Mesodermal cell (in vitro differentiated cells): ENCODE results near the gene NDP.

Experiments used
- H3K27ac ChIP-seq: 2 replicates; pipeline ENCODE4 v1.7.0; 2013; ENCODE audit warnings: mild to moderate bottlenecking, low read depth, low read length, moderate library complexity; ENCODE audit not compliant: severe bottlenecking
- H3K36me3 ChIP-seq: 2 replicates; pipeline ENCODE4 v1.7.1; 2013; ENCODE audit warnings: mild to moderate bottlenecking, low read length, moderate library complexity; ENCODE audit not compliant: control insufficient read depth, insufficient read depth
- H3K4me1 ChIP-seq: one replicate; pipeline ENCODE4 v1.7.1; 2013; ENCODE audit warnings: mild to moderate bottlenecking, low read length; ENCODE audit not compliant: insufficient read depth, control insufficient read depth, poor library complexity, severe bottlenecking
- H3K4me3 ChIP-seq: 2 replicates; pipeline ENCODE4 v1.7.0; 2013; ENCODE audit warnings: low read length, control low read depth, mild to moderate bottlenecking; ENCODE audit not compliant: insufficient read depth, poor library complexity, severe bottlenecking; ENCODE audit errors: extremely low read depth
- H3K9me3 ChIP-seq: 2 replicates; pipeline ENCODE4 v1.7.1; 2013; ENCODE audit warnings: mild to moderate bottlenecking, low read length, moderate library complexity; ENCODE audit not compliant: control insufficient read depth
- WGBS, 2 experiments: methylation state at CpG; one replicate each; pipeline ENCODE4 v1.1.5; 2013; ENCODE audit warnings: missing lambda C conversion rate in 2 of 2; ENCODE audit not compliant: insufficient coverage in 2 of 2; 5-methylcytosine and 5-hydroxymethylcytosine counted together

The NDP gene

DNA sequence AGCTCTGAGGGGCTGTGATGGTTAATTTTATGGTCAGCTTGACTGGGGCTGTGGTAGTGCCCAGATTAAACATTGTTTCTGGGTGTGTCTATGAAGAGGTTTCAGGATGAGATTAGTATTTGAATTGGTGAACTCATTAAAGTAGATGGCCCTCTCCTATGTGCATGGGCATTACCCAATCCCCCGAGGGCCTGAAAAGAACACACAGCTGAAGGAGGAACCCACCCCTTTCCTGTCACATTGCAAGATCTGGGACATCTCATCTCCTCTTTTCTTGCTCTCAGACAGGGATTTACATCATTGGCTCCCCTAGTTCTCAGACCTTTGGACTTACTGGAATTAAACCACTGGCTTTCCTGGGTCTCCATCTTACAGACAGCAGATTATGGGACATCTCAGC lies 29.4 kb upstream of the NDP start:
- no peaks in the 10 kb centered on the region for H3K4me1 ChIP-seq
- no peak overlapping the region for H3K4me3 ChIP-seq
- WGBS, 2 experiments, result no CpG with 5 or more reads among the region's 1 CpG
- no peaks in the 10 kb centered on the region for H3K36me3 ChIP-seq
- H3K9me3 ChIP-seq, result no peaks in the 10 kb centered on the region
- no peak overlapping the region for H3K27ac ChIP-seq

DNA sequence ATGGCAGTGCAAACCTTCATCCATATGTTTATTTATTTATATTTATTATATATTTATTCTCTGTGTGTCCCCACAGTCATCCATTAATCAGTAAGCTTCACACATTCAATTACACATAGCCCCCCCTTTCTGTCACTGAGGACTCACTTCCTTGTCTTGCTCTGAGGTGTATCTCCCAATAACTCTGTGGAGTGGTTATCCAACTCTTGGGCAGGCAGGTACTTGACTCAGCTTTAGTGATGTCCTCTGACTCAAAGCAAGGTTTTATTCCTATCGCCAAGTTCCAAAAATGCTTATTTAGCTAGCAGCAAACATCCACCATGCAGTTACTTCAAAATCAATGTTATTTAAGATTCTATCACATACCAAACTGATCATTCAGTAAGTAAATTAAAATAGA lies 25.2 kb upstream of the NDP start:
- Histone ChIP-seq H3K9me3 (no peaks in the 10 kb centered on the region), H3K27ac (no peak overlapping the region), H3K4me3 (no peak overlapping the region), H3K36me3 (no peaks in the 10 kb centered on the region), H3K4me1 (no peaks in the 10 kb centered on the region)
- WGBS, 2 experiments, result no CpG with 5 or more reads among the region's 1 CpG

DNA sequence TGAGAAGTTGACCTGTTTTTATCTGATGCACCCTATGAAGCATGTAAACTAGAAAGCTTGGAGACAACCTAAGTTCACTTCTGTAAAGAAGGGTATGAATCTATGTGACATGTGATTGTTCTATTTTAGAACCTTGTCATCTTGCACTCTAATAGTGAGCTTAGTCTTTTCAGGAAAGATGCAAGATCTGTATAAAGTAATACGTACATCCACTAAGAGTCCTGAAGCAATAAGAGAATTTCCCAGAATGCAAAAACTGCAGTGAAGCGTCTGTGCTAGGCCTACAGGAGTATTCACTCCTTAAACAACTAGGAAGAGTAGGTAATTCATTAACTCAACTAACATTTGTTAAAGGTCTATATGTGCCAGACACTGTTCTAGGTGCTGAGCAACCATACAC lies 23.3 kb upstream of the NDP start:
- Histone ChIP-seq H3K9me3 (no peaks in the 10 kb centered on the region), H3K4me3 (no peak overlapping the region), H3K27ac (no peak overlapping the region), H3K4me1 (no peaks in the 10 kb centered on the region), H3K36me3 (no peaks in the 10 kb centered on the region)
- no CpG with 5 or more reads among the region's 2 CpGs for WGBS, 2 experiments

DNA sequence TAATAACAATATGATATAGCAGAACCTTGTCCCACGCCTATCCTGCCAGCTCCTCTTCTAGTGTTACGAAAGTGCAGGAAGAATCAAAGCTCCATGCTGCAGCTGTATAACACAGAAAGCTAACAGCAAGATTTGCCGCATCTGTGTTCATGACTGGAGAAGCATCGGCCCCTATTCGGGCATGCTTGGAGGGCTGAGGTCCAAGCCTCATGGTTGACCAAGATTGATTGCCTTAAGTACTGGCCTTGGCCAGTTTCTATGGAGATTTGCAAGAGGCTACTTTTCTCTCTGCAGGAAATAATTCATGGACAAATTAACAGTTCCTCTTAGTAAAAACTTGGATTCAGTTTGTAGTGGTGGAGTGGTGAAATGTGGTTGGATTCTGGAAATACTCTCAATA lies 12.9 kb upstream of the NDP start:
- no peaks in the 10 kb centered on the region for H3K9me3 ChIP-seq
- no peak overlapping the region for H3K4me3 ChIP-seq
- H3K4me1 ChIP-seq, result no peaks in the 10 kb centered on the region
- no peak overlapping the region for H3K27ac ChIP-seq
- H3K36me3 ChIP-seq, result no peaks in the 10 kb centered on the region
- WGBS, 2 experiments, result 80 to 85% methylated on average over 1 to 4 of the region's 5 CpGs

DNA sequence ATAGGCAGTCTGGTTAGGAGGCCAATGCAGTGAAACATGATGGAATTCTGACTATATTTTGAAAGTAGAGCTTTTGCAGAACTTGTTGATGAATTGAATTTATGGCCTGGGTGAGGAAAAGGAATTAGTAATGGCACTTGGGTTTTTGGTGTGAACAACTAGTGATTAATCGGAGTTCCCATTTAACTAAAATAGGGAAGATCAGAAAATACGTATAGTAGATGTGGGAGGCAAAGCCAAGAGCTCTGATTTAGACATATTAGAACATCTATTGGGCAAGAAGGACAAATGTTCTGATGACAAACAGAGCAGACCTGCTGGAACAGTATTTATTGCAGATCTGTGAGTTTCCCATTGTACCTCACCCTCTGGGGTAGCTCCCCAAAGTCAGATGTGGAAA lies 12.3 kb upstream of the NDP start:
- Histone ChIP-seq H3K27ac (no peak overlapping the region), H3K4me3 (no peak overlapping the region), H3K4me1 (no peaks in the 10 kb centered on the region), H3K9me3 (no peaks in the 10 kb centered on the region), H3K36me3 (no peaks in the 10 kb centered on the region)
- WGBS, 2 experiments, result 100% methylated on average over 1 of the region's 2 CpGs; no CpG with 5 or more reads in 1 of the 2 experiments

DNA sequence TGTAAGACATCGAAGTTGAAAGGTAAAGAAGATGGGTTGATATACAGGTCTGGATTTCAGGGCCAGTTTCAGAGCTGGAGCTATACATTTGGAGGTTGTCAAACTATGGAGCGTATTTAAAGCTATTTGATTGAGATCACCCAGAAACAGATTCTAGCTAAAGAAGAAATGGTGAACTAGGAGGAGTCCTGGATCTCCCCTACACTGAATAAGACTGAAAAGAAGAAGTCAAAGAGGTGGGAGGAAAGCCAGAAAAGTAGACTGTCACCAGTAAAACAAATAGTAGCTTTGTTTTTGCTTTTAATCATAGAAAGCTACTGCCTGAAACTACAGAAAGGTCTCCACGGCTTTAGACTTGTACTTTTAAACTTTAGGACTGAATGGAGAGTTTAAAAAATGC lies 5.0 kb upstream of the NDP start:
- Histone ChIP-seq H3K9me3 (no peaks in the 10 kb centered on the region), H3K27ac (no peak overlapping the region), H3K36me3 (no peaks in the 10 kb centered on the region), H3K4me1 (no peaks in the 10 kb centered on the region), H3K4me3 (no peak overlapping the region)
- 100% methylated on average over 1 of the region's 3 CpGs; no CpG with 5 or more reads in 1 of the 2 experiments for WGBS, 2 experiments

DNA sequence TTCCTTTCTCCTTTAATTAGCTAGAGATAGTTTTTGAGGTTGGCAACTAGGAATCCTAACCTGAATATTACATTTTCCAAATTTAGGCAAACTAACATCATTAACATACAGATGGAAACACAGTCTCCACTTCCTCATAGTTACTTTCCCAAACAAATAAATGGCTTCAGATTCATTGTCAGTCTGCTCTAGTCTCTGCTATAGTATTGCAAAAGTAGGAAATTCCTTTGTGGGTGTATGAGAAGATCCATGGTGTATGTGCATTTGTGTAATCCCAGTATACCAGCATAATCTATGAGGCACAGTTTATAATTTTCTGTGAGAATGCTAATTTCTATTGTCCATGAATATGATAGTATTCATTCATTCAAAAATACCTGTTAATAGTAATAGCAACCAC lies 3.0 kb upstream of the NDP start:
- no peaks in the 10 kb centered on the region for H3K4me1 ChIP-seq
- H3K36me3 ChIP-seq, result no peaks in the 10 kb centered on the region
- H3K27ac ChIP-seq, result no peak overlapping the region
- H3K9me3 ChIP-seq, result no peaks in the 10 kb centered on the region
- H3K4me3 ChIP-seq, result no peak overlapping the region

DNA sequence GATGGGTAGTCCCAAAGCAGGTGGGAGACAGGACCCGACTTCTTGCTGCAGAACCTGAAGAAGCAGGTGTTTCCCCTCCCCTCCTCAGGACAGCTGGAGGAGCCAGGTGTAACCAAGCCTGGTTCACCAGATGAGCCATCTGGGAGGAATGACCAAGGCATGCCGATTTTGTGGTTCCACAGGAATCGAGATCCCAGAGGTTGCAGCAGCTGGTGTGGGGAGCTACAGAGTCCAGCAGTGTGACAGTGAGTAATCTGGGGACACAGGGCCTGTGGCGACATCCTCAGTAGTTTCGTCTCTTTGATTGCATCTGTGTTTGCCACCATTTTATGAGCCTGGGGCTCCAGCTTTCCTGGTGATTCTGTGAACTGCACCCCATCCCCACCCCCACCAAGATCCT lies 2.6 kb upstream of the NDP start:
- H3K27ac ChIP-seq, result no peak overlapping the region
- H3K4me3 ChIP-seq, result no peak overlapping the region
- no peaks in the 10 kb centered on the region for H3K4me1 ChIP-seq
- 100% methylated on average over 3 of the region's 5 CpGs; no CpG with 5 or more reads in 1 of the 2 experiments for WGBS, 2 experiments
- no peaks in the 10 kb centered on the region for H3K9me3 ChIP-seq
- H3K36me3 ChIP-seq, result no peaks in the 10 kb centered on the region

DNA sequence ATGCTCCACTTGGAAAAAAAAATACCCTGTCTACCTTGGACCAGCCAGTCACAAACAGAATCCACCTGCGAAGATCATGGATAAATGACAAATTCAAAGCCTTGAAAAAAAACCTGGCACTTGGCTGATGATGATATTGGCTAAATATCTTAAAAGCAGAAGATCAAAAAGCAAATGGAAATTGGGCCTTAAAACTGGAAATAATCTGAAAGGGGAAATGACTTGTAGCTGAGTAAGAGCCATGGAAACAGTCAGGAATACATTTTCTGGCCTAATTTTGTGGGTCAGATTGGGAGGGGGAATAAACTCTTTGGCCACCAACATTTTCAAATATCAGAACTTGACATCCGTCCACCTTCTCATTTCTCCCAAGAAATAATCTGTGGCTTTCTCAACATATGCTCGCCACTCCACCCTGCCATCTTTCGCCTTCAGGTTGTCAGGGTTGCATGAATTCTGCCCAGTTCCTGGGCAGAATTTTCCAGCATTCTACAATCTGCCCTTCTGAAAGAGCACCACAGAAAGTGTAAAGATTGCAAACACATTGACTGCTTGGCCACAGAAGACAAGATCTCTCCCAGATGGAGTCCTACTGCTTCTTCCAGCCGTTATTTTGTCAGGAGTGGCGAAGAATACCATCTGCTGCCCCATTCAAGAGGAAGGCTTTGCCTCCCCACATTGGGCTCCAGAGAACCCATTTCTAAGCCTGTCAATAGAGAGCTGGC lies 1.7 kb upstream of the NDP start:
- 76 to 84% methylated on average over 2 to 5 of the region's 6 CpGs for WGBS, 2 experiments
- H3K27ac ChIP-seq, result no peak overlapping the region
- H3K4me3 ChIP-seq, result no peak overlapping the region
- H3K9me3 ChIP-seq, result no peaks in the 10 kb centered on the region
- H3K4me1 ChIP-seq, result peaks cover 6% of the 10 kb centered on the region
- no peaks in the 10 kb centered on the region for H3K36me3 ChIP-seq

DNA sequence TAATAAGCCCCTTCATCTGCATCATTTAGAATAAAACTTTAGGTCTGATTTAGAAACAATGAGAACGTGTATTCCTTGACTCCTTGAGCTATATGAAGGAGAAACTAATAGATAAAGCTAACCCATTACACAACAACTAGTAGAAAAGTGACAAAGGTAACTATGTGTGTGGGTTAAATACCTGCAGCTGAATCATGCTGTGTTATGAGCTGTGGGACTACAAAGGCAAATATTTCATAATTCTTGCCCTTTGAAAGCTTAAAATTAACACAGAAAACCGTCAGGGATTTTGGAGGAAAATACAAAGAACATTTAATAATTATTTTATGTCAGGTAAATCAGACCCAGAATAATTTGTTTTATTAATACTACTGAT lies 898 bp upstream of the NDP start:
- Histone ChIP-seq H3K9me3 (no peaks in the 10 kb centered on the region), H3K4me1 (peaks cover 9% of the 10 kb centered on the region), H3K36me3 (no peaks in the 10 kb centered on the region), H3K27ac (no peak overlapping the region), H3K4me3 (no peak overlapping the region)
- WGBS, 2 experiments, result no CpG with 5 or more reads among the region's 2 CpGs

DNA sequence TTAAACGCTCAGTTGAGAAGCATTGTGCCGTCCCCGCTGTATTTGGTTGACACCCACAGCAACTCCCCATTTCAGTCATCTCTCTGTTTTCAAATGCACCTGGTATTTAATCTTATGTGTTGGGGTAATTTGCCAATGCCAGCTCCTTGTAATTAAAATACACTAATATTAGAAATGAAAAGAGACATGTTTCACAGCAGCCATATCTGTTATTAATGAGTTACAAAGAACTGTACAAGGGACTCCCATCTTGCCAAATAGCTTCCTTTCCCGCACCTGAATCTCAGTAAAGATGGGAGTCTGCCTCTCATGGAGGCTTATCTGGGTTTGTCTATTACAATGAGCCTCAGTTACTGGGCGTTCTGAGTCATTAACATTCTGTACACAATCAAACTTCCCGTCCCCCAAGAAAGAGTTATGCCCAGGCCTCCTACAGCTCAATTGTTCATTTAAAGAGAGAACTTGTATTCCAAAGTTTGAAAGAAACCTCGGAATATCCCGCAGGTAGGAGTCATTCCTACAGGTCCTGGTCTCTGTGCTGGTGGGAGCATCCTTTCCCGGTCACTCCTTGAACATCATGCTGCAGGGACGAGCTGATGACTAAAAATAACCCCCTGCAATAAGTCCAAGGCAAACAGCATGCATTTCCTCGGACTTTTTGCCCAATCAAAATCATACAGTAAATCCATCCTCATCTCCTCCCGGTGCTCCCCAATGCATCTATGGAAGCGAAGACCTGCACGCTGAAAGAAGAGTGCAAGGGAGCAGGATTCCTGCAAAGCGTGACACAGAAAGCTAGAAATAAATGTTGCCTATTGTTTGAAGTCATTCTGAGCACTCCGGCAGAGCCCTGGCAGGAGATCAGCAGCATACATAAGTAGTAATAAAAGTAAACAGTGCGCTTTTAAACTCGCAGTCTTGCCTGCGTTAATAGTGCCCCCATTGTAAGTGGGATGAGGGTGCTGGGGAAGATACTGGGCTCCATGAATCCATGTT lies 926 bp downstream of the NDP start:
- Histone ChIP-seq H3K9me3 (no peaks in the 10 kb centered on the region), H3K27ac (no peak overlapping the region), H3K36me3 (no peaks in the 10 kb centered on the region), H3K4me1 (peaks cover 9% of the 10 kb centered on the region), H3K4me3 (no peak overlapping the region)
- WGBS, 2 experiments, result 80 to 98% methylated on average over 5 to 7 of the region's 19 CpGs
